CD14-positive monocyte (primary cell): Measurements from ENCODE around the gene SLC25A1. TPM values are rescaled to one million over a fixed set of nuclear protein-coding genes. Genes with fewer than 3 reads are reported as not detected.
"Not testable (repeated sequence)": the region's sequence is repeated elsewhere in the genome, so short reads cannot be mapped to it uniquely, and the experiment has no call there.

Experiments
- DNase-seq, 3 donors: peaks; one replicate each; pipeline ENCODE4 v3.0.0-alpha.2; 2011 to 2022
- H2AFZ ChIP-seq: 2 replicates; pipeline ENCODE4 v1.6.0; 2012; ENCODE audit warnings: mild to moderate bottlenecking, low read depth, low read length, inconsistent platforms; ENCODE audit not compliant: insufficient read depth, poor library complexity, severe bottlenecking
- H3K27ac ChIP-seq, 2 donors: 1 replicate in 1 of 2; 2 replicates in 1 of 2; pipeline ENCODE4 v1.5.1; 2012 to 2013; ENCODE audit warnings: low read length in 2 of 2, control low read depth in 1 of 2, inconsistent platforms in 1 of 2, low read depth in 1 of 2, mild to moderate bottlenecking in 1 of 2
- H3K27me3 ChIP-seq, 2 donors: one replicate each; pipeline versions ENCODE4 v1.6.0 to v1.6.1; 2011 to 2013; ENCODE audit warnings: low read length in 2 of 2; ENCODE audit not compliant: control insufficient read depth in 2 of 2, insufficient read depth in 2 of 2
- H3K36me3 ChIP-seq, 2 donors: replicated peaks in 1 of 2; 1 replicate in 1 of 2; 2 replicates in 1 of 2; pipeline versions ENCODE4 v1.5.1 to v1.6.1; 2012 to 2013; ENCODE audit warnings: low read length in 2 of 2, control low read depth in 1 of 2, inconsistent platforms in 1 of 2, mild to moderate bottlenecking in 1 of 2; ENCODE audit not compliant: insufficient read depth in 2 of 2, control insufficient read depth in 1 of 2
- H3K4me1 ChIP-seq, 2 donors: 1 replicate in 1 of 2; 2 replicates in 1 of 2; pipeline versions ENCODE4 v1.5.1 to v1.6.1; 2012 to 2013; ENCODE audit warnings: low read length in 2 of 2, control low read depth in 1 of 2, inconsistent platforms in 1 of 2, mild to moderate bottlenecking in 1 of 2, moderate library complexity in 1 of 2; ENCODE audit not compliant: insufficient read depth in 2 of 2, control insufficient read depth in 1 of 2
- H3K4me2 ChIP-seq: replicated peaks from 2 replicates; pipeline ENCODE3; 2012; ENCODE audit warnings: low read length, moderate library complexity, mild to moderate bottlenecking; ENCODE audit not compliant: poor library complexity, severe bottlenecking; ENCODE audit errors: extremely low read depth
- H3K4me3 ChIP-seq, 3 experiments: fragments of 200-600 bp in 1 of 3; sonication (generic) in 1 of 3; replicated peaks in 1 of 3; 1 replicate in 2 of 3; 2 replicates in 1 of 3; pipeline ENCODE4 v1.5.1; 2011 to 2013; ENCODE audit warnings: low read length in 3 of 3, mild to moderate bottlenecking in 3 of 3, control low read depth in 2 of 3, low read depth in 2 of 3, inconsistent platforms in 1 of 3, moderate library complexity in 1 of 3
- H3K79me2 ChIP-seq: 2 replicates; pipeline ENCODE4 v1.6.0; 2012; ENCODE audit warnings: mild to moderate bottlenecking, control low read depth, inconsistent platforms, low read length, moderate library complexity; ENCODE audit not compliant: insufficient read depth
- H3K9ac ChIP-seq: 2 replicates; pipeline ENCODE4 v1.6.0; 2017; ENCODE audit warnings: low read length, mild to moderate bottlenecking; ENCODE audit not compliant: insufficient read depth, poor library complexity, severe bottlenecking
- H3K9me3 ChIP-seq, 2 donors: replicated peaks in 1 of 2; 1 replicate in 1 of 2; 2 replicates in 1 of 2; pipeline versions ENCODE4 v1.5.1 to v1.6.1; 2012 to 2013; ENCODE audit warnings: low read length in 2 of 2, control low read depth in 1 of 2; ENCODE audit not compliant: control insufficient read depth in 1 of 2, insufficient read depth in 1 of 2
- H4K20me1 ChIP-seq: 2 replicates; pipeline ENCODE4 v1.6.0; 2012; ENCODE audit warnings: mild to moderate bottlenecking, low read length, control low read depth, moderate library complexity; ENCODE audit not compliant: insufficient read depth
- H3K27ac Mint-ChIP-seq, 7 donors: one replicate each; pipeline ENCODE4 v1.8.0; 2020; ENCODE audit warnings: mild to moderate bottlenecking in 7 of 7, mixed read lengths in 7 of 7, moderate library complexity in 6 of 7, inconsistent platforms in 2 of 7
- H3K27me3 Mint-ChIP-seq, 3 donors: one replicate each; pipeline ENCODE4 v1.8.0; 2021 to 2022; ENCODE audit warnings: low read depth in 3 of 3, mild to moderate bottlenecking in 3 of 3, mixed read lengths in 3 of 3, moderate library complexity in 3 of 3, inconsistent platforms in 1 of 3
- H3K36me3 Mint-ChIP-seq, 2 donors: one replicate each; pipeline ENCODE4 v1.8.0; 2020; ENCODE audit warnings: mixed read lengths in 2 of 2, inconsistent platforms in 1 of 2, mild to moderate bottlenecking in 1 of 2
- H3K4me1 Mint-ChIP-seq: one replicate; pipeline ENCODE4 v1.8.0; 2020; ENCODE audit warnings: mild to moderate bottlenecking, mixed read lengths
- H3K4me3 Mint-ChIP-seq, 2 donors: one replicate each; pipeline ENCODE4 v1.8.0; 2020; ENCODE audit warnings: mild to moderate bottlenecking in 2 of 2, mixed read lengths in 2 of 2, moderate library complexity in 1 of 2
- H3K9me3 Mint-ChIP-seq, 7 donors: one replicate each; pipeline ENCODE4 v1.8.0; 2020 to 2022; ENCODE audit warnings: mixed read lengths in 7 of 7, mild to moderate bottlenecking in 6 of 7, moderate library complexity in 6 of 7, inconsistent platforms in 2 of 7
- WGBS: methylation state at CpG from one replicate; pipeline ENCODE4 v1.1.5; 2013; ENCODE audit warnings: missing lambda C conversion rate; ENCODE audit not compliant: insufficient coverage; 5-methylcytosine and 5-hydroxymethylcytosine counted together
- intact Hi-C, 2 donors: fragments of 100-400 bp; cut with micrococcal nuclease; formaldehyde crosslinking; loops; one replicate each; pipeline versions ENCODE4 v1.15.0 to v1.15.1; 2023
- polyA plus RNA-seq, 3 donors: library from polyadenylated mRNA; depleted of rRNA in 1 of 3; unstranded in 2 of 3; stranded (reverse) in 1 of 3; fragments of 300-500 nt in 2 of 3; fragments of >200 nt in 1 of 3; fragmentation: Illumina TruSeq in 2 of 3; gene quantifications; 1 replicate in 2 of 3; 2 replicates in 1 of 3; pipeline ENCODE4 v1.2.3, GENCODE V29; 2012 to 2021
- TF ChIP-seq, protein P1 (sequence below): fragments of 200-600 bp; IDR thresholded peaks from one replicate; pipeline ENCODE4 v1.8.0; 2022; ENCODE audit warnings: antibody characterized with exemption, mild to moderate bottlenecking

Gene SLC25A1
- polyA plus RNA-seq, 3 donors, result 15.2 to 37.4 (median 35.1) TPM

DNA sequence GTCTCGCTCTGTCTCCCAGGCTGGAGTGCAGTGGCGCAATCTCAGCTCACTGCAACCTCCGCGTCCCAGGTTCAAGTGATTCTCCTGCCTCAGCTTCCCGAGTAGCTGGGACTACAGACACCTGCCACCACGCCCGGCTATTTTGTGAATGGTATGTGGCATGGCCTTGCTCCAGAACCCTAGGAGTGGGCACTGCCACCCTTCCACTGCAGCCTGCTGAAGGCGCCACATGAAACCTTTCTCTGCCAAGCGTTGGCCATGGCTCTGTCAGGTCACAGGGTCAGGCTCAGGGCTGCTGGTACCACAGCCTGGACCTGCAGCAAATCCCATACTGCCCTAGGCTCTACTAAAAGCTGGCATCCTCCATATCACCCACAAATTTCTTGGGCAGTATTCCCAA lies 22.4 kb downstream of the SLC25A1 start:
- H3K9me3 ChIP-seq, H3K36me3 ChIP-seq, H3K27ac ChIP-seq, H2AFZ ChIP-seq, H4K20me1 ChIP-seq, H3K27ac Mint-ChIP-seq, H3K4me3 ChIP-seq, intact Hi-C loops, H3K79me2 ChIP-seq, H3K4me3 Mint-ChIP-seq, H3K36me3 Mint-ChIP-seq, H3K4me2 ChIP-seq, H3K9ac ChIP-seq, DNase-seq: not testable (repeated sequence)
- peaks cover 9 to 18% of the 10 kb centered on the region in 2 donors for H3K4me1 ChIP-seq
- H3K4me1 Mint-ChIP-seq, result peaks cover 24% of the 10 kb centered on the region
- peaks cover 31 to 44% (median 40%) of the 10 kb centered on the region in 3 donors for H3K27me3 Mint-ChIP-seq
- WGBS, result 92% methylated on average over 9 of the region's 9 CpGs
- peaks cover 12 to 26% of the 10 kb centered on the region in 2 donors for H3K27me3 ChIP-seq
- H3K9me3 Mint-ChIP-seq, result peaks cover 0 to 13% (median 9%) of the 10 kb centered on the region in 7 donors

DNA sequence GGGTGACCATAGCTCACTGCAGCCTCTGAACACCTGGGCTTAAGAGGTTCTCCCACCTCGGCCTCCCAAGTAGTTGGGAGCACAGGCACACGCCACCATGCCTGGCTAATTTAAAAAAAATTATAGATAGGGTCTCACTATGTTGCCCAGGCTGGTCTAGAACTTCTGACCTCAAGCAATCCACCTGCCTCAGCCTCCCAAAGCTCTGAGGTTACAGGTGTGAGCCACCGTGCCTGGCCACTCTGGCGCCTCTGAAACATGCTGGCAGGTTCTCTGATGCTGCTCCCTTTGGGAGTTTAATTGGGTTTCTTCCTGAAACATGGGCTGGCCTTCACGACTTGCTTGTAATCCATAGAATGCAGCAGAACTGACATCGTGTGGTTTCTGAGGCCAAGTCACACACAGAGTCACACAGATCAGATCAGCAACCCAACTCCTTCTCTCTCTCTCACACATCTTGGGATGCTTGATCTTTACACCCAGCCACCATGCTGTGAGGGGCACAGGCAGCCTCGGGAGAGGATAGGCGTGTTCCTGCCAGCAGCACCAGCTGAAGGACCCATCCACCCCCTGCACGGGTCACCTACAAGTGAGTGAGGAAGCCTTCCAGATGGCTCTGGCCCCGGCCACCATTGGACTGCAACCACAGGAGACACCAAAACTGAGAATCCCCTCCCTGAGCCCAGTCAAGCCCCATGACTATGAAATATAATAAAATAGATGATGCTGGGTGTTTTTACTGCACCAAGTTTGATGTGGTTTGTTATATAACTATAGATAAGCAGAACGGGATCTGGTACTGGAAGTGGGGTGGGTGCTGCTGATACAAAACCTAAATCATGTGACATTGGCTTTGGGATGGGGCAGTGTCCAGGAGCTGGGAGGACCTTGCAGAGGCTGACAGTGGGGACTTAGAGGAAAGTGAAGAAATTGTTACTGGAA lies 25.3 kb downstream of the SLC25A1 start:
- no peak overlapping the region for H2AFZ ChIP-seq
- H3K27me3 ChIP-seq, result peaks cover 27 to 47% of the 10 kb centered on the region in 2 donors
- H3K4me1 ChIP-seq, result peaks cover 6 to 10% of the 10 kb centered on the region in 2 donors
- TF ChIP-seq, protein P1, sequence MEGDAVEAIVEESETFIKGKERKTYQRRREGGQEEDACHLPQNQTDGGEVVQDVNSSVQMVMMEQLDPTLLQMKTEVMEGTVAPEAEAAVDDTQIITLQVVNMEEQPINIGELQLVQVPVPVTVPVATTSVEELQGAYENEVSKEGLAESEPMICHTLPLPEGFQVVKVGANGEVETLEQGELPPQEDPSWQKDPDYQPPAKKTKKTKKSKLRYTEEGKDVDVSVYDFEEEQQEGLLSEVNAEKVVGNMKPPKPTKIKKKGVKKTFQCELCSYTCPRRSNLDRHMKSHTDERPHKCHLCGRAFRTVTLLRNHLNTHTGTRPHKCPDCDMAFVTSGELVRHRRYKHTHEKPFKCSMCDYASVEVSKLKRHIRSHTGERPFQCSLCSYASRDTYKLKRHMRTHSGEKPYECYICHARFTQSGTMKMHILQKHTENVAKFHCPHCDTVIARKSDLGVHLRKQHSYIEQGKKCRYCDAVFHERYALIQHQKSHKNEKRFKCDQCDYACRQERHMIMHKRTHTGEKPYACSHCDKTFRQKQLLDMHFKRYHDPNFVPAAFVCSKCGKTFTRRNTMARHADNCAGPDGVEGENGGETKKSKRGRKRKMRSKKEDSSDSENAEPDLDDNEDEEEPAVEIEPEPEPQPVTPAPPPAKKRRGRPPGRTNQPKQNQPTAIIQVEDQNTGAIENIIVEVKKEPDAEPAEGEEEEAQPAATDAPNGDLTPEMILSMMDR, result no peak
- no peak overlapping the region for H3K4me2 ChIP-seq
- H3K36me3 ChIP-seq, result no peaks in the 10 kb centered on the region
- no peak overlapping the region for H3K4me3 ChIP-seq
- peaks cover 10 to 13% of the 10 kb centered on the region in 2 donors for H3K9me3 ChIP-seq
- intact Hi-C loops, result no loop called here
- no peak overlapping the region for H3K27ac ChIP-seq
- Mint-ChIP-seq H3K36me3 (peaks cover 0 to 10% of the 10 kb centered on the region in 2 donors), H3K4me3 (peak overlapping the region in 1 of 2 donors; percentile 51), H3K27me3 (peaks cover 49 to 63% (median 54%) of the 10 kb centered on the region in 3 donors), H3K27ac (no peak overlapping the region), H3K9me3 (peaks cover 0 to 14% (median 12%) of the 10 kb centered on the region in 7 donors), H3K4me1 (peaks cover 8% of the 10 kb centered on the region)
- no peaks in the 10 kb centered on the region for H4K20me1 ChIP-seq
- H3K9ac ChIP-seq, result no peak overlapping the region
- DNase-seq, result no peak
- no peaks in the 10 kb centered on the region for H3K79me2 ChIP-seq
- WGBS, result 43% methylated on average over 5 of the region's 11 CpGs
